HG03045 (cell line): ENCODE results near the gene PHF23.

Source experiments
- ATAC-seq: cut with Tn5 transposase; IDR thresholded peaks from one replicate; pipeline ENCODE4 v1.9.1; 2021; ENCODE audit warnings: mild to moderate bottlenecking, moderate library complexity; ENCODE audit not compliant: unreplicated experiment

Gene PHF23

GRCh38 chr17:7239091-7240027 is at the start of gene PHF23:
PHF23 (minus strand) TSS chr17:7239457; CDS start chr17:7239279, 178 bp downstream.
- peak; percentile 48 for ATAC-seq

GRCh38 chr17:7285679-7286078 is 46.4 kb upstream of the PHF23 start:
- ATAC-seq = no peak

- ATAC-seq = no peak
These were observed 45.7 kb upstream of the PHF23 start for GRCh38 chr17:7284911-7285310.

GRCh38 chr17:7283471-7284216 is 44.4 kb upstream of the PHF23 start:
- ATAC-seq = no peak

GRCh38 chr17:7282752-7283321 is 43.6 kb upstream of the PHF23 start:
- ATAC-seq = no peak

- no peak for ATAC-seq
These were observed 42.9 kb upstream of the PHF23 start for GRCh38 chr17:7281953-7282751.

- ATAC-seq = peak; percentile 44
These were observed 42.1 kb upstream of the PHF23 start, which contains the start of gene SLC2A4 for GRCh38 chr17:7281074-7281952. SLC2A4 (plus strand) TSS chr17:7281718; CDS start chr17:7281935, 217 bp downstream.

- peak; percentile 56 for ATAC-seq
These were observed 41.3 kb upstream of the PHF23 start for GRCh38 chr17:7280519-7281073.

GRCh38 chr17:7279448-7279847 is 40.2 kb upstream of the PHF23 start:
- no peak for ATAC-seq

- ATAC-seq = no peak
These were observed 27.5 kb upstream of the PHF23 start for GRCh38 chr17:7266784-7267183.

GRCh38 chr17:7263801-7264078 is 24.5 kb upstream of the PHF23 start:
- ATAC-seq = no peak

GRCh38 chr17:7262935-7263800 is 23.9 kb upstream of the PHF23 start:
- no peak for ATAC-seq

GRCh38 chr17:7262192-7262934 is 23.1 kb upstream of the PHF23 start, which contains the start of gene CLDN7:
CLDN7 (minus strand) TSS chr17:7262478; CDS start chr17:7262043, 435 bp downstream.
- ATAC-seq = no peak

GRCh38 chr17:7261379-7262191 is 22.3 kb upstream of the PHF23 start:
- ATAC-seq = no peak

GRCh38 chr17:7260651-7261378 is 21.6 kb upstream of the PHF23 start:
- ATAC-seq = no peak

GRCh38 chr17:7260151-7260550 is 20.9 kb upstream of the PHF23 start:
- no peak for ATAC-seq
